H1 (cell line): ENCODE results near the gene FSIP1. TPM values are rescaled to one million over a fixed set of nuclear protein-coding genes. Genes with fewer than 3 reads are reported as not detected.

Source experiments
- CTCF ChIA-PET: fragments of 300-600 bp; sonication (Branson Sonifier 250); formaldehyde crosslinking; loops from one replicate; lab custom pipeline; 2021; ENCODE audit not compliant: partially characterized antibody; lab: Charles Lee
- POLR2A ChIA-PET: fragments of 300-600 bp; sonication (Branson Sonifier 250); formaldehyde crosslinking; loops from one replicate; lab custom pipeline; 2021; ENCODE audit warnings: inconsistent platforms; ENCODE audit not compliant: partially characterized antibody; lab: Charles Lee
- DNase-seq, 2 experiments: peaks; one replicate each; pipeline versions ENCODE4 v3.0.0 to v3.0.0-alpha.2; 2010 to 2022; ENCODE audit warnings: low spot score in 2 of 2, low read depth in 1 of 2, mixed read lengths in 1 of 2
- FAIRE-seq: peaks from 2 replicates; lab custom pipeline; 2011; peaks lifted over from hg19 to GRCh38; lab: Jason Lieb, UNC
- H2AFZ ChIP-seq: 2 replicates; pipeline ENCODE4 v1.8.1; 2012; ENCODE audit warnings: low read length, inconsistent platforms
- H2AK5ac ChIP-seq: 2 replicates; pipeline ENCODE4 v1.6.1; 2013; ENCODE audit warnings: low read depth, low read length
- H2BK120ac ChIP-seq: replicated peaks from 2 replicates; pipeline ENCODE3; 2013; ENCODE audit warnings: low read depth, low read length, inconsistent platforms
- H2BK12ac ChIP-seq: 2 replicates; pipeline ENCODE4 v1.6.1; 2013; ENCODE audit warnings: low read depth, low read length
- H2BK15ac ChIP-seq: 2 replicates; pipeline ENCODE4 v1.6.1; 2013; ENCODE audit warnings: low read length
- H2BK20ac ChIP-seq: 2 replicates; pipeline ENCODE4 v1.6.1; 2013; ENCODE audit warnings: low read length
- H2BK5ac ChIP-seq: 2 replicates; pipeline ENCODE4 v1.6.1; 2013; ENCODE audit warnings: low read depth, low read length
- H3K14ac ChIP-seq: 2 replicates; pipeline ENCODE4 v1.6.1; 2013; ENCODE audit warnings: inconsistent platforms; ENCODE audit not compliant: insufficient read length
- H3K18ac ChIP-seq: 2 replicates; pipeline ENCODE4 v1.6.1; 2013; ENCODE audit warnings: low read length; ENCODE audit errors: extremely low read depth
- H3K23ac ChIP-seq: 2 replicates; pipeline ENCODE4 v1.6.1; 2013; ENCODE audit warnings: inconsistent platforms; ENCODE audit not compliant: insufficient read length
- H3K23me2 ChIP-seq: 2 replicates; pipeline ENCODE4 v1.6.1; 2013; ENCODE audit warnings: low read depth, low read length
- H3K27ac ChIP-seq: 2 replicates; pipeline ENCODE4 v1.6.1; 2011; ENCODE audit warnings: low read depth, low read length, inconsistent platforms
- H3K27me3 ChIP-seq, 4 experiments: replicated peaks in 1 of 4; 1 replicate in 1 of 4; 2 replicates in 3 of 4; pipeline versions ENCODE4 v1.6.1 to v1.8.1; 2011 to 2013; ENCODE audit warnings: low read length in 3 of 4, mild to moderate bottlenecking in 3 of 4, inconsistent platforms in 2 of 4, mixed read lengths in 2 of 4, moderate library complexity in 1 of 4; ENCODE audit not compliant: control insufficient read depth in 3 of 4, insufficient read depth in 3 of 4; ENCODE audit errors: extremely low read depth in 1 of 4
- H3K36me3 ChIP-seq, 4 experiments: 2 replicates each; pipeline versions ENCODE4 v1.6.1 to v1.8.1; 2011 to 2013; ENCODE audit warnings: mild to moderate bottlenecking in 4 of 4, low read length in 3 of 4, moderate library complexity in 2 of 4, control low read depth in 1 of 4, inconsistent platforms in 1 of 4; ENCODE audit not compliant: insufficient read depth in 4 of 4, control insufficient read depth in 2 of 4
- H3K4ac ChIP-seq: replicated peaks from 2 replicates; pipeline ENCODE3; 2013; ENCODE audit warnings: low read length, low read depth, mixed read lengths, inconsistent platforms; ENCODE audit not compliant: insufficient read length
- H3K4me1 ChIP-seq, 4 experiments: replicated peaks in 1 of 4; 1 replicate in 1 of 4; 2 replicates in 3 of 4; pipeline versions ENCODE4 v1.6.1 to v1.8.1; 2011 to 2013; ENCODE audit warnings: low read length in 3 of 4, inconsistent platforms in 2 of 4, mixed read lengths in 1 of 4; ENCODE audit not compliant: insufficient read depth in 4 of 4, control insufficient read depth in 3 of 4
- H3K4me2 ChIP-seq, 2 experiments: 2 replicates each; pipeline versions ENCODE4 v1.6.1 to v1.8.1; 2011 to 2013; ENCODE audit warnings: low read depth in 2 of 2, low read length in 2 of 2, control low read depth in 1 of 2, inconsistent platforms in 1 of 2, mild to moderate bottlenecking in 1 of 2; ENCODE audit not compliant: insufficient read depth in 1 of 2
- H3K4me3 ChIP-seq, 4 experiments: fragments of 200-600, 300-600 bp in 1 of 4; sonication (generic), shearing (Covaris generic), sonication (Bioruptor Twin) in 1 of 4; 2 replicates each; pipeline versions ENCODE4 v1.5.1 to v1.8.1; 2011 to 2016; ENCODE audit warnings: low read length in 4 of 4, low read depth in 3 of 4, control low read depth in 2 of 4, inconsistent platforms in 2 of 4, mild to moderate bottlenecking in 2 of 4, mixed read lengths in 1 of 4, moderate library complexity in 1 of 4; ENCODE audit not compliant: insufficient read depth in 2 of 4; ENCODE audit errors: extremely low read depth in 1 of 4
- H3K56ac ChIP-seq: replicated peaks from 2 replicates; pipeline ENCODE3; 2013; ENCODE audit warnings: low read depth, mild to moderate bottlenecking, mixed read lengths, low read length, inconsistent platforms; ENCODE audit not compliant: insufficient read length
- H3K79me1 ChIP-seq: 2 replicates; pipeline ENCODE4 v1.6.1; 2013; ENCODE audit warnings: low read depth, low read length, control low read depth
- H3K79me2 ChIP-seq, 2 experiments: 2 replicates each; pipeline versions ENCODE4 v1.6.1 to v1.8.1; 2012 to 2013; ENCODE audit warnings: low read length in 2 of 2, mild to moderate bottlenecking in 2 of 2, inconsistent platforms in 1 of 2; ENCODE audit not compliant: insufficient read depth in 2 of 2, control insufficient read depth in 1 of 2
- H3K9ac ChIP-seq, 4 experiments: replicated peaks in 1 of 4; 1 replicate in 1 of 4; 2 replicates in 3 of 4; pipeline versions ENCODE4 v1.6.1 to v1.8.1; 2011 to 2013; ENCODE audit warnings: low read depth in 3 of 4, low read length in 3 of 4, control low read depth in 2 of 4, mild to moderate bottlenecking in 2 of 4, moderate library complexity in 2 of 4, inconsistent platforms in 1 of 4; ENCODE audit errors: extremely low read depth in 1 of 4
- H3K9me3 ChIP-seq, 2 experiments: 2 replicates each; pipeline versions ENCODE4 v1.6.1 to v1.8.1; 2012 to 2013; ENCODE audit warnings: mild to moderate bottlenecking in 2 of 2, moderate library complexity in 2 of 2, control low read depth in 1 of 2, inconsistent platforms in 1 of 2, low read depth in 1 of 2, low read length in 1 of 2, mixed read lengths in 1 of 2; ENCODE audit not compliant: insufficient read depth in 2 of 2
- H4K20me1 ChIP-seq, 2 experiments: replicated peaks in 1 of 2; 2 replicates each; pipeline versions ENCODE3 to v1.8.1; 2011 to 2013; ENCODE audit warnings: inconsistent platforms in 2 of 2, low read length in 2 of 2, mild to moderate bottlenecking in 1 of 2; ENCODE audit not compliant: insufficient read depth in 2 of 2, control insufficient read depth in 1 of 2
- H4K5ac ChIP-seq: 2 replicates; pipeline ENCODE4 v1.6.1; 2013; ENCODE audit warnings: low read length, low read depth, mixed read lengths, inconsistent platforms; ENCODE audit not compliant: insufficient read length
- H4K8ac ChIP-seq: 2 replicates; pipeline ENCODE4 v1.8.0; 2013; ENCODE audit warnings: mild to moderate bottlenecking, moderate library complexity, low read length, inconsistent platforms; ENCODE audit not compliant: insufficient read depth; ENCODE audit errors: extremely low read depth
- H4K91ac ChIP-seq: replicated peaks from 2 replicates; pipeline ENCODE3; 2013; ENCODE audit warnings: low read length, mixed read lengths, inconsistent platforms; ENCODE audit not compliant: insufficient read length
- CBX5 ChIP-seq: fragments of 300-800, 300-1000 bp; sonication (generic); IDR thresholded peaks from 2 replicates; pipeline ENCODE4 v1.7.1; 2016; ENCODE audit warnings: antibody characterized with exemption, low read length, low read depth
- CHD1 ChIP-seq: IDR thresholded peaks from 2 replicates; pipeline ENCODE4 v1.6.1; 2012; ENCODE audit warnings: low read depth, low read length, improper control_type of control experiment
- CTBP2 ChIP-seq: IDR thresholded peaks from 2 replicates; pipeline ENCODE4 v1.7.0; 2011; ENCODE audit warnings: borderline replicate concordance, mild to moderate bottlenecking, moderate library complexity, mixed read lengths, low read length; ENCODE audit not compliant: insufficient read depth, insufficient read length
- EP300 ChIP-seq, 2 experiments: IDR thresholded peaks; 1 replicate in 1 of 2; 2 replicates in 1 of 2; pipeline ENCODE4 v1.6.1; 2011 to 2012; ENCODE audit warnings: low read depth in 2 of 2, low read length in 2 of 2, mild to moderate bottlenecking in 2 of 2, borderline replicate concordance in 1 of 2, inconsistent platforms in 1 of 2, moderate library complexity in 1 of 2
- KDM5A ChIP-seq: fragments of 200-600 bp; IDR thresholded peaks from 2 replicates; pipeline ENCODE4 v1.7.1; 2012; ENCODE audit warnings: mild to moderate bottlenecking, low read length, inconsistent platforms, mixed read lengths
- NANOG ChIP-seq: IDR thresholded peaks from 2 replicates; pipeline ENCODE4 v1.6.1; 2011; ENCODE audit warnings: low read length, low read depth, mild to moderate bottlenecking, inconsistent platforms; ENCODE audit not compliant: insufficient read depth, poor library complexity, severe bottlenecking
- RAD21 ChIP-seq, 2 experiments: IDR thresholded peaks in 1 of 2; conservative IDR thresholded peaks in 1 of 2; 2 replicates each; pipeline ENCODE4 v1.6.1; 2011; ENCODE audit warnings: low read depth in 2 of 2, low read length in 2 of 2, improper control_type of control experiment in 1 of 2, inconsistent platforms in 1 of 2, mild to moderate bottlenecking in 1 of 2, moderate library complexity in 1 of 2
- SIX5 ChIP-seq: IDR thresholded peaks from 2 replicates; pipeline ENCODE4 v1.6.1; 2011; ENCODE audit warnings: mild to moderate bottlenecking, low read depth, low read length
- SRF ChIP-seq: IDR thresholded peaks from 2 replicates; pipeline ENCODE4 v1.6.1; 2011; ENCODE audit warnings: mild to moderate bottlenecking, low read depth, low read length, moderate library complexity
- TAF1 ChIP-seq: IDR thresholded peaks from 2 replicates; pipeline ENCODE4 v1.6.1; 2011; ENCODE audit warnings: mild to moderate bottlenecking, low read depth, low read length
- TCF12 ChIP-seq: IDR thresholded peaks from 2 replicates; pipeline ENCODE4 v1.6.1; 2011; ENCODE audit warnings: low read depth, mild to moderate bottlenecking, low read length
- WGBS, 2 experiments: shearing (Covaris generic) in 1 of 2; methylation state at CpG; one replicate each; pipeline versions ENCODE4 v1.1.6 to v1.1.7; 2013 to 2015; ENCODE audit warnings: low lambda C conversion rate in 2 of 2, mixed read lengths in 2 of 2, inconsistent platforms in 1 of 2, low coverage in 1 of 2, missing lambda C conversion rate in 1 of 2; ENCODE audit not compliant: insufficient replicate concordance in 2 of 2, insufficient coverage in 1 of 2, insufficient read length in 1 of 2; ENCODE audit errors: extremely low coverage in 1 of 2, missing lambda C conversion rate in 1 of 2; 5-methylcytosine and 5-hydroxymethylcytosine counted together
- polyA plus RNA-seq, 7 experiments: library from polyadenylated mRNA; depleted of rRNA in 3 of 7; stranded (reverse) in 5 of 7; unstranded in 2 of 7; fragments of >200 nt in 5 of 7; fragments of 200-250 nt in 2 of 7; gene quantifications; 1 replicate in 5 of 7; 2 replicates in 1 of 7; 4 replicates in 1 of 7; pipeline versions ENCODE4 v1.2.1 to v1.2.3, GENCODE V29; 2011 to 2013; ENCODE audit warnings: missing spikeins in 2 of 7, mixed read lengths in 2 of 7
- total RNA-seq: library from RNA; stranded (reverse); fragmentation: NEBNext Ultra II Directional; extraction: Animal tissue kit (Norgen Biotek cat#: 25700); gene quantifications from 2 replicates; pipeline ENCODE4 v1.2.1, GENCODE V29; 2021

The FSIP1 gene
- total and polyA plus RNA-seq, 2 of the 8 experiments (the other 6 are each of a cell fraction or from before 2014, with no cell fraction given), result 0.18 to 1.3 TPM

DNA sequence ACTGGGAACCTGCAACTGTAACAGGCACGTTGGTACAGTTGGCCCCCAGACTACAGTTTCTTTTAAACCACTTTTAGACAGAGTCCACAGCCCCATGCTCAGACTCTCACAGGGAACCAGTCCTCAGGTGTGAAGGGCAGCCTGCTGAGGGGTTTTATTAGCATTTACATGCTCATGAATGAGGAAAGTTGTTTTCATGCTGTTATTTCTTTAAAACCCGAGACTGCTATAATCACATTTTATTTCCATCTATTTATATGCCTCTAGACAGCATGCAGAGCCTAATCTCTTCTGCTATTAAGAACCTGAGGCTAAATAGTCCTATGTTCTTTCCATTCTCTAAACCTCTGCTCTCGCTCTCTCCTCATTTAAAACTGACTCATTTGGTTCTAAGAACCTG lies 26.3 kb upstream of the FSIP1 start:
- peaks cover 2% of the 10 kb centered on the region; the same call in 1 of the 2 replicates for H3K79me1 ChIP-seq
- H3K4me1 ChIP-seq, result peaks cover 0 to 23% (median 14%) of the 10 kb centered on the region in 4 experiments; a peak in 5 of 7 replicates
- no peak for DNase-seq
- no peak overlapping the region for H2BK12ac ChIP-seq
- H3K23me2 ChIP-seq, result no peaks in the 10 kb centered on the region
- H4K5ac ChIP-seq, result peak overlapping the region; percentile 55
- no peak overlapping the region for H3K23ac ChIP-seq
- peak overlapping the region in 1 of 4 experiments; percentile 37; a peak in 3 of 8 replicates for H3K4me3 ChIP-seq
- H3K36me3 ChIP-seq, result peaks cover 0 to 17% (median 6%) of the 10 kb centered on the region in 4 experiments; a peak in 4 of 8 replicates
- peak; percentile 89 for FAIRE-seq
- POLR2A ChIA-PET, result interaction anchor here (1.5 kb wide), 1 partner anchor 125 kb away, joined by 3 read pairs; the partner anchor contains the start of gene EIF2AK4
- no peak overlapping the region for H3K4ac ChIP-seq
- H3K27ac ChIP-seq, result no peak overlapping the region
- no peak overlapping the region for H2AFZ ChIP-seq
- peak overlapping the region; percentile 43 to 47 for H3K4me2 ChIP-seq
- no peak overlapping the region for H4K91ac ChIP-seq
- no peak overlapping the region for H4K8ac ChIP-seq
- no peak overlapping the region for H2BK20ac ChIP-seq
- H3K79me2 ChIP-seq, result peaks cover 0 to 90% of the 10 kb centered on the region in 2 experiments; a peak in 3 of 4 replicates
- no peak overlapping the region for H2AK5ac ChIP-seq
- H2BK120ac ChIP-seq, result no peak overlapping the region
- H2BK15ac ChIP-seq, result no peak overlapping the region
- H3K18ac ChIP-seq, result no peak overlapping the region
- H3K27me3 ChIP-seq, result no peaks in the 10 kb centered on the region
- H3K14ac ChIP-seq, result no peak overlapping the region
- TF ChIP-seq SRF (no peak), CTBP2 (no peak), SIX5 (no peak), NANOG (peak; percentile 86), TAF1 (no peak), EP300 (IDR thresholded peaks at IDR 0.05; ENCODE audit: borderline replicate concordance in 1 of 2, low read depth in 2 of 2, low read length in 2 of 2) (peak in 1 of 2 experiments; percentile 54; a peak in 1 of 3 replicates), RAD21 (IDR thresholded peaks at IDR 0.05 in 1 of 2, conservative IDR thresholded peaks at IDR 0.05 in 1 of 2; ENCODE audit: low read depth in 2 of 2, low read length in 2 of 2) (no peak), KDM5A (no peak), CBX5 (no peak), CHD1 (no peak), TCF12 (0 out of 2 replicates have a peak, but pooled peaks have one; percentile 49)
- TF ChIP-seq, all 59 proteins: peak for 3
- no peak overlapping the region for H3K56ac ChIP-seq
- CTCF ChIA-PET, result no interaction called here
- H3K9me3 ChIP-seq, result no peaks in the 10 kb centered on the region
- H2BK5ac ChIP-seq, result no peak overlapping the region
- H3K9ac ChIP-seq, result no peak overlapping the region
- H4K20me1 ChIP-seq, result peaks cover 0 to 3% of the 10 kb centered on the region in 2 experiments
- WGBS, 2 experiments, result 13% methylated on average over 3 of the region's 3 CpGs; no CpG with 5 or more reads in 1 of the 2 experiments
